GM19452 (cell line): Measurements from ENCODE around the gene CCDC138.

Source experiments
- ATAC-seq: cut with Tn5 transposase; IDR thresholded peaks from one replicate; pipeline ENCODE4 v1.9.1; 2021; ENCODE audit not compliant: unreplicated experiment

Gene CCDC138

GRCh38 chr2:108825254-108825653, 38.7 kb downstream of the CCDC138 start:
- ATAC-seq: no peak

- no peak for ATAC-seq
Observed at GRCh38 chr2:108825736-108826135, 39.2 kb downstream of the CCDC138 start.

- no peak for ATAC-seq
Observed at GRCh38 chr2:108829578-108830310, 43.2 kb downstream of the CCDC138 start.

GRCh38 chr2:108833219-108833618, 46.6 kb downstream of the CCDC138 start:
- ATAC-seq: no peak

DNA sequence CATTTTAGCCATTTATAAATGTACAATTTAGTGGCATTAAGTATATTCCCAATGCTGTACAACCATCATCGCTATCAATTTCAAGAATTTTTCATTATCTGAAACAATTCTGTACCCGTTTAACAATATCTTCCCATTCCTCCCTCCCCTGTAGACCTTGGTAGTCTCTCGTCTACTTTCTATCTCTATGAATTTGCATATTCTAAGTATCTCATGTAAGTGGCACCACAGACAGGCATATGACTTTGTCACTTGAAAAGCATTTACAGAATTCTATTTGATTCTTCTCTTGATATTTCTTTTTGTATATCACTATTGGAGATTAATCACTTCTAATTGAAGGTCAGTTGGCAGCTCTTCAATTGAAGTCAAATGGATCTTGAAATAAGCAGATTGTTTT, 48.0 kb downstream of the CCDC138 start:
- no peak for ATAC-seq

GRCh38 chr2:108835040-108835439, 48.5 kb downstream of the CCDC138 start:
- no peak for ATAC-seq

DNA sequence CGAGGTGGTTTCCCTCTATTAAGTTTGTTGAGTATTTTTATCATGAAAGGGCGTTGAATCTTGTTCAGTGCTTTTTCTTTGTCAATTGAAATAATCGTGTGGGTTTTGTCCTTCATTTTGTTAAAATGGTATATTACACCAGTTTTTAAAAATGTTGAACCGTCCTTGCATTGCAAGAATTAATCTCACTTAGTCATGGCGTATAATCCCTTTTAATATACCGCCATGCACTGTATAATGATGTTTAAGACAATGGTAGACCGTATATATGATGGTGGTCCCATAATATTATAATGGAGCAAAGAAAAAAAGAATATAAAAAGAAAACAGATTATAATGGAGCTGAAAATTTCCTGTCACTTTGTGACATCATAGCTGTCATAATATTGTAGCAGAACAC, 50.6 kb downstream of the CCDC138 start:
- no peak for ATAC-seq

DNA sequence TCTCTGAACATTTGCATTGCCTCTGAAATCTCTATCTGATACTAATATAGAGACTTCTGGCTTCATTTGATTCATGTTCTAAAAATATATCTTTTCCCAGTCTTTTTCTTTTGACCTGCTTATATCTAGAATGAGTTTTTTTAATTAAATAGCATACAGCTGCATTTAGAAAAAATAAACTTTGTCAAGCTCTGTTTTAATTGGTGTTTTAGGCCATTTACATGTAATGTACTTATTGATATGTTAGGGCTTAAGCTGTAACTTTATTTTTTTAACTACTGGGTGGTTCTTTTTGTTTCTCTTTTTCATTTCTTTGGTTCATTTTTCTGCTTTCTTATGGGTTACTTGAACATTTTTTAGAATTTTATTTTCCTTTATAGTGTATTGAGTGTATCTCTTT, 54.9 kb downstream of the CCDC138 start:
- no peak for ATAC-seq

DNA sequence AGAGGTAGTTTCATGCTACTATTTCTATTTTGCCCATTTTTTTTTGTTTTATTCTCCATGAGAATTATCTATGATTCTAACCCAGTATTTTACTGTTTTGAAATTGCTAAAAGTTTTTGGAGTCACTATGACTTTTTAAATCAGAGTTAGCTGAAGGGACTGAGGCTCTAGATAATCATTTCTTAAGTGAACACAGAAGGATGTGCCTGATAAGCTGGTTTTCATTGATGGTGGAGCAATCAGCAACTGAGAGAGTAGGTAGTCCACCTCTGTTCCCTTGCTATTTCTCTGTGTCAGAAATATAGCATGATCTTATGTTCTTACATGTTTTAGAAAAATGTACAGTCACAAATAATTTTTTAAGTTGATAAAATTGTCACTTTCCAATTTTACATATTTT, 59.4 kb downstream of the CCDC138 start:
- ATAC-seq: no peak

- no peak for ATAC-seq
Observed at GRCh38 chr2:108847000-108847399, 60.4 kb downstream of the CCDC138 start.

GRCh38 chr2:108852375-108852774, 65.8 kb downstream of the CCDC138 start:
- ATAC-seq: no peak

DNA sequence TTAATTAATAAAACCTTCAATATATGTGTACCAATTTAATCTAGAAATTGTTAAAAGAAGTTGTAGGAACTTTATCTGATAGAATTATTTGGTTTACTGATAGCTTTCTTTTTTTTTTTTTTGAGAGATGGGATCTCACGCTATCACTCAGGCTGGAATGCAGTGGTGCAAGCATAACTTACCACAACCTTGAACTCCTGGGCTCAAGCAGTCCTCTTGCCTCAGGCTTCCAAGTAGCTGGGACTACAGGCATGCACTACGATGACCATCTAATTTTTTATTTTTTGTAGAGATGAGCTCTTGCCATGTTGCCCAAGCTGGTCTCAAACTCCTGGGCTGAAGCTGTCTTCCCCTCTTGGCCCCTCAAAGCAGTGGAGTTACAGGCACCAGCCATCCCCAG, 66.8 kb downstream of the CCDC138 start:
- no peak for ATAC-seq

DNA sequence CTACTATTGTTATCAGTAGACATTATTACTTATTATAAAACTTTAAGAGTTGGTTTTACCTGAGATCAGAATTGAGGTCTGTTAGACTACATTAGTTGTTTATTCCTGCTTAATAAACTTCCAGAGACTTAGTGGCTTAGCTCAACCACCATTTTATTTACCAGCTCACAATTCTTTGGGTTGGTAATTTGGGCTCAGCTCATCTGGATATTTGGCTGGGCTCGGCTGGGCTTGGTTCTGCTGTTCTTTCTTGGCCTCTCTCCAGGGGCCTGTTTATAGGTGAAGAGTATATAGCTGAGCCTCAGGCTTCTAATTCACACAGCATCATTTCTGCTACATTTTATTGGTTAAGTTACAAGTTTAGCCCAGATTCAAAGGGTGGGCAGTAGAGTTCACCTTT, 67.9 kb downstream of the CCDC138 start:
- ATAC-seq: no peak

- ATAC-seq: no peak
Observed at GRCh38 chr2:108855194-108855593, 68.6 kb downstream of the CCDC138 start.

GRCh38 chr2:108858894-108859293, 72.3 kb downstream of the CCDC138 start:
- no peak for ATAC-seq

GRCh38 chr2:108866041-108866440, 79.5 kb downstream of the CCDC138 start:
- ATAC-seq: no peak

DNA sequence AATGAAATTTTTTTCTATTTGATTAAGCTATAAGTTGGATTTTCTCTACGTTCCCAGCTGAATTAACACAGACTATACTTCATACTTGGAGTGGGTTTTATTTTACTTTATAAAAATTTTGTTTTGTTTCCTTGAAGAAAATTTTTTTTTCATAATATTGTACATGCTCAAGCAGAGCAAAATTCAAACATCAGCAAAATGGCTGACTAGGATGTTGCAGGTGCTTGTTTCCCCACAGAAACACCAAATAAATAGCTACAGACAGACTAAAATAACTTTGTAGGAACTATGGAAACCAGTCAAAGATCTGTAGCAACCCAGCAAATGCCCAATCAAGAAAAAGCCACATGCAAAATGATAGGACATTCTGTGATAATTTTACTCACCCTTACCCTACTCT, 82.3 kb downstream of the CCDC138 start:
- no peak for ATAC-seq

- no peak for ATAC-seq
Observed at GRCh38 chr2:108869542-108869941, 83.0 kb downstream of the CCDC138 start.

- no peak for ATAC-seq
Observed at GRCh38 chr2:108870069-108870644, 83.6 kb downstream of the CCDC138 start.

- ATAC-seq: no peak
Observed at GRCh38 chr2:108877506-108877905, 90.9 kb downstream of the CCDC138 start.

DNA sequence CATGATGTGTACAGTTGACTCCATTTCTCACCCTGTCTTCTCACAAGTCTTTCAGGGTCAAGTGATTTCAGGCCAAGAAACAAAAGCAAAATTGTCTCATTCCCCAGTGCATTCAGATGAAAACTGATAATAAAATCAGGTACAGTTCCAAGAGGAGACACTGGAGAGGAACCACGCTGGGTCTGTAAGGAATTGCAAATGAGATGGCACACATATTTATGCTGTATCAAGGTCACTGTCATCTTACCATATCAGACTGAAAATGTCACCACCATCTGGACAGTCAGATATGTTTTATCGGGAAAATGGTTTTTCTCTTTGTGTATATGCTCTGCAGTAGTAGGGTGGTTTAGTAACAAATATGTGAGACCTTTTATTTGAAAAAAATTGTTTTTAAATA, 91.7 kb downstream of the CCDC138 start:
- ATAC-seq: no peak

- no peak for ATAC-seq
Observed at GRCh38 chr2:108884619-108885018, 98.0 kb downstream of the CCDC138 start.

GRCh38 chr2:108889907-108890306, 103.3 kb downstream of the CCDC138 start:
- no peak for ATAC-seq
